Muscle layer of duodenum (tissue), 2 donors: ENCODE measurements around the gene GGA1.
"Not testable (repeated sequence)": the region's sequence is repeated elsewhere in the genome, so short reads cannot be mapped to it uniquely, and the experiment has no call there.

ENCODE experiments used
- H3K27ac ChIP-seq: one replicate; pipeline ENCODE4 v1.7.0; 2013; ENCODE audit warnings: mild to moderate bottlenecking, low read length
- H3K27me3 ChIP-seq: one replicate; pipeline ENCODE4 v1.7.0; 2013; ENCODE audit warnings: low read depth, mild to moderate bottlenecking, control low read depth, low read length
- H3K36me3 ChIP-seq, 2 donors: one replicate each; pipeline ENCODE4 v1.7.0; 2013; ENCODE audit warnings: low read length in 2 of 2, control low read depth in 1 of 2, mild to moderate bottlenecking in 1 of 2; ENCODE audit not compliant: insufficient read depth in 2 of 2, control insufficient read depth in 1 of 2
- H3K4me1 ChIP-seq, 2 donors: one replicate each; pipeline ENCODE4 v1.7.0; 2013; ENCODE audit warnings: low read length in 2 of 2, mild to moderate bottlenecking in 2 of 2, control low read depth in 1 of 2, moderate library complexity in 1 of 2; ENCODE audit not compliant: insufficient read depth in 2 of 2, control insufficient read depth in 1 of 2
- H3K4me3 ChIP-seq, 2 donors: one replicate each; pipeline ENCODE4 v1.7.0; 2013; ENCODE audit warnings: low read length in 2 of 2, low read depth in 1 of 2, mild to moderate bottlenecking in 1 of 2
- H3K9me3 ChIP-seq, 2 donors: one replicate each; pipeline ENCODE4 v1.7.0; 2013; ENCODE audit warnings: low read length in 2 of 2, control low read depth in 1 of 2, mild to moderate bottlenecking in 1 of 2; ENCODE audit not compliant: control insufficient read depth in 1 of 2
- donor health status: healthy.

Gene GGA1

GRCh38 chr22:37647317-37647716 lies 38.7 kb downstream of the GGA1 start:
- peaks cover 4 to 18% of the 10 kb centered on the region in 2 donors for H3K36me3 ChIP-seq
- H3K9me3 ChIP-seq, result no peaks in the 10 kb centered on the region
- no peak overlapping the region for H3K27ac ChIP-seq
- H3K27me3 ChIP-seq, result no peaks in the 10 kb centered on the region
- H3K4me1 ChIP-seq, result peaks cover 0 to 7% of the 10 kb centered on the region in 2 donors
- H3K4me3 ChIP-seq, result no peak overlapping the region

DNA sequence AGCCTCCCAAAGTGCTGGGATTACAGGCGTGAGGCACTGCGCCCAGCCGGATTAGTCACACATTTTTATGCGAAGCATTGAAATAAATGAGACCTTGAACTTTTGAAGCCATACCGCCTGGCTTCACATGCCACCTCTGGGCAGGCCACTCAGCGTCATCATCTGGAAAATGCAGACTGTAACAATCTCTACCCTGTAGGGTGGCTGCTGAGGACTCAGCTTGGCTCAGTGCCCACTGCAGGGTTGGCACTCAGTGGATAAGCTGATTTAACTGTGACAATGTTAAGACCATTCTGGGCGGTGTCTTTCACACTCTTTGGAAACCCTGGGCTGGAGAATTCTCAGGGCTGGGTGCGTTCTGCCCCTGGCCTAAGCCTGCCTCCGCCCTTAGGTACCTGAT lies 39.3 kb downstream of the GGA1 start:
- peaks cover 4 to 18% of the 10 kb centered on the region in 2 donors for H3K36me3 ChIP-seq
- H3K4me1 ChIP-seq, result peaks cover 0 to 7% of the 10 kb centered on the region in 2 donors
- no peak overlapping the region for H3K27ac ChIP-seq
- H3K27me3 ChIP-seq, result no peaks in the 10 kb centered on the region
- H3K9me3 ChIP-seq, result no peaks in the 10 kb centered on the region
- no peak overlapping the region for H3K4me3 ChIP-seq

- Histone ChIP-seq H3K27ac (no peak overlapping the region), H3K36me3 (peaks cover 0 to 16% of the 10 kb centered on the region in 2 donors), H3K4me3 (no peak overlapping the region), H3K27me3 (no peaks in the 10 kb centered on the region), H3K9me3 (no peaks in the 10 kb centered on the region), H3K4me1 (no peaks in the 10 kb centered on the region)
These were observed 42.0 kb downstream of the GGA1 start for GRCh38 chr22:37650463-37651136.

DNA sequence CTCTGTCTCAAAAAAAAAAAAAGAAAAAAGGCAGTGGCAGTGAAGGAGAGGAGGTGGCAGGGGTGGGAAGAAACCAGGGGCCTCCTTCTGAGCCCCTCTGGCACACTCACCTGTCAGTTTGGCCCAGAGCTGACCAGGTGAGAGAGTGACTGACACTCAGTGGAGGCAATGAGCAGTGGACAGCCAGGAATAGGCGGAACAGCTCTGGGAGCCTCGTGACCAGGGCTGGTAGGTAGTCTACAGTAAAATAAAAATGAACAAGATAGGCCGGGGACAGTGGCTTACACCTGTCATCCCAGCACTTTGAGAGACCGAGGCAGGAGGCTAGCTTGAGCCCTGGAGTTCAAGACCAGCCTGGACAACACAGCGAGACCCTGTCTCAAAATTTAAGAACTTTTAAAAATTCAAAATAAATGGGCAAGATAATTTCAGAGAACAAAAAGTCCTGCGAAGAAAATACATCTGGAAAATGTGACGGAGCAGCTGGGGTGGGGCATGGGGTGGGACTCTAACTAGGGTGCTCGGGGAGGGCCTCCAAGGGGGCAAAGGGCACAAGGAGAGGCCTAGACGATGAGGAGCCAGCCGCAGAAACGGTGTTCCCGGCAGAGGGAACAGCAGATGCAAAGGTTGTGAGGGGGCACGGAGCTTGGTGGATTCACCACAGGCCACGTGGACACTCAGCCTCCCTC lies 46.1 kb downstream of the GGA1 start:
- Histone ChIP-seq H3K36me3 (peaks cover 0 to 15% of the 10 kb centered on the region in 2 donors), H3K4me3 (no peak overlapping the region), H3K27me3 (no peaks in the 10 kb centered on the region), H3K27ac (peak overlapping the region; percentile 81), H3K9me3 (no peaks in the 10 kb centered on the region), H3K4me1 (peaks cover 8 to 12% of the 10 kb centered on the region in 2 donors)

DNA sequence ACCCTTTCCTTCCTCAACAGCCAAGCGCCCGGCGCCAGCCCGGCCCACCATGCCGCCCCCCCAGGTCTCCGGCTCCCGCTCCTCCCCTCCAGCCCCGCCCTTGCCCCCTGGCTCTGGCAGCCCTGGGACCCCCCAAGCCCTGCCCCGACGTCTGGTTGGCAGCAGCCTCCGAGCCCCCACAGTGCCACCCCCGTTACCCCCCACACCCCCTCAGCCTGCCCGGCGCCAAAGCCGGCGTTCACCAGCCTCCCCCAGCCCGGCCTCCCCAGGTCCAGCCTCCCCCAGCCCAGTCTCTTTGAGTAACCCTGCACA lies 46.6 kb downstream of the GGA1 start:
- peaks cover 13 to 17% of the 10 kb centered on the region in 2 donors for H3K4me1 ChIP-seq
- H3K9me3 ChIP-seq, result no peaks in the 10 kb centered on the region
- H3K27me3 ChIP-seq, result no peaks in the 10 kb centered on the region
- H3K36me3 ChIP-seq, result peaks cover 0 to 15% of the 10 kb centered on the region in 2 donors
- no peak overlapping the region for H3K27ac ChIP-seq
- no peak overlapping the region for H3K4me3 ChIP-seq

DNA sequence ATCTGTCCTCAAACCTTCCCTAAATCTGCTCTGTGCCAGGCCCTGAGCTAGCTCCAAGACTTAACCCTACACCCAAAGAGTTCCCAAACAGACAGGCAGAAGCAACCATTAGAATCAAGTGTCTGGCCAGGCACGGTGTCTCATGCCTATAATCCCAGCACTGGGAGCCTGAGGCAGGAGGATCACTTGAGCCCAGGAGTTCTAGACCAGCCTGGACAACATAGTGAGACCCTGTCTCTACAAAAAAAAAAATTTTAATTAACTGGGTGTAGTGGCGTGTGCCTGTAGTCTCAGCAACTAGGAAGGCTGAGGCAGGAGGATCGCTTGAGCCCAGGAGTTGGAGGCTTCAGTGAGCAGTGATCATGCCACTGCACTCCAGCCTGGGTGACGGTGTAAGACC lies 47.9 kb downstream of the GGA1 start:
- not testable (repeated sequence) for H3K36me3 ChIP-seq, H3K9me3 ChIP-seq, H3K27ac ChIP-seq, H3K27me3 ChIP-seq, H3K4me3 ChIP-seq
- H3K4me1 ChIP-seq, result peaks cover 26 to 31% of the 10 kb centered on the region in 2 donors

DNA sequence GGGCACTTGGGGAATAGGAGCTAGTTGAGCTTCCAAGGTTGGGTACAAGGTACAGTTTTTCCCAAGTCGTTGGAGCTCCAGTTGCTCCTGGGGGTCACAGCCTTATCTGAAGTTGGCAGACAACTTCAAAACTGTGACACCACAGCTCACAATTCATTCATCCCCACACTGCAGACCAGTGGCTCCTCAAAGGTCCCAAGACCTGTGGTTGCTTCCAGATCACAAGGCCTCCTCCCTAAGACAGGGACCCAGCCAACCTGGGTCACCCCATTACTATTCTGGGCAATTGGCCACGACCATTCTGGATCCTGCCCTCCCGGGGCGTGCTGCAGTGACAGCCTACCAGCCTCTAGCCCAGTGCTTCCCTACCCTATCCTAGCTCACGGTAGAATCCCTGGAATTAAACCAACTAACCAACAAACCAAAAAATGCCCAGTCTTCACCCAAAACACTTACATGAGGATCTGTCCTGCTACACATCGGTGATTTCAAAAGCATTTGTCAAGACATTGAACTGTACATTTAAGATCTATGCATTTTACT lies 49.0 kb downstream of the GGA1 start:
- no peaks in the 10 kb centered on the region for H3K9me3 ChIP-seq
- no peaks in the 10 kb centered on the region for H3K27me3 ChIP-seq
- peak overlapping the region; percentile 58 to 81 for H3K4me3 ChIP-seq
- H3K27ac ChIP-seq, result peak overlapping the region; percentile 92
- H3K4me1 ChIP-seq, result peaks cover 32% of the 10 kb centered on the region in 2 donors
- H3K36me3 ChIP-seq, result no peaks in the 10 kb centered on the region

- no peaks in the 10 kb centered on the region for H3K36me3 ChIP-seq
- H3K27me3 ChIP-seq, result no peaks in the 10 kb centered on the region
- peaks cover 32 to 33% of the 10 kb centered on the region in 2 donors for H3K4me1 ChIP-seq
- no peaks in the 10 kb centered on the region for H3K9me3 ChIP-seq
- H3K4me3 ChIP-seq, result peak within 1 kb of the TSS; percentile 72 to 81
- H3K27ac ChIP-seq, result peak within 1 kb of the TSS; percentile 92
These were observed 49.8 kb downstream of the GGA1 start, which contains the start of gene PDXP for GRCh38 chr22:37658133-37659065. TSS of gene PDXP (plus strand) at chr22:37658723. CDS start at chr22:37658783, 60 bp downstream.

- Histone ChIP-seq H3K36me3 (no peaks in the 10 kb centered on the region), H3K4me1 (peaks cover 32 to 37% of the 10 kb centered on the region in 2 donors), H3K27me3 (no peaks in the 10 kb centered on the region), H3K27ac (no peak overlapping the region), H3K4me3 (peak overlapping the region; percentile 57 to 72), H3K9me3 (no peaks in the 10 kb centered on the region)
These were observed 50.6 kb downstream of the GGA1 start for GRCh38 chr22:37659066-37659896.

DNA sequence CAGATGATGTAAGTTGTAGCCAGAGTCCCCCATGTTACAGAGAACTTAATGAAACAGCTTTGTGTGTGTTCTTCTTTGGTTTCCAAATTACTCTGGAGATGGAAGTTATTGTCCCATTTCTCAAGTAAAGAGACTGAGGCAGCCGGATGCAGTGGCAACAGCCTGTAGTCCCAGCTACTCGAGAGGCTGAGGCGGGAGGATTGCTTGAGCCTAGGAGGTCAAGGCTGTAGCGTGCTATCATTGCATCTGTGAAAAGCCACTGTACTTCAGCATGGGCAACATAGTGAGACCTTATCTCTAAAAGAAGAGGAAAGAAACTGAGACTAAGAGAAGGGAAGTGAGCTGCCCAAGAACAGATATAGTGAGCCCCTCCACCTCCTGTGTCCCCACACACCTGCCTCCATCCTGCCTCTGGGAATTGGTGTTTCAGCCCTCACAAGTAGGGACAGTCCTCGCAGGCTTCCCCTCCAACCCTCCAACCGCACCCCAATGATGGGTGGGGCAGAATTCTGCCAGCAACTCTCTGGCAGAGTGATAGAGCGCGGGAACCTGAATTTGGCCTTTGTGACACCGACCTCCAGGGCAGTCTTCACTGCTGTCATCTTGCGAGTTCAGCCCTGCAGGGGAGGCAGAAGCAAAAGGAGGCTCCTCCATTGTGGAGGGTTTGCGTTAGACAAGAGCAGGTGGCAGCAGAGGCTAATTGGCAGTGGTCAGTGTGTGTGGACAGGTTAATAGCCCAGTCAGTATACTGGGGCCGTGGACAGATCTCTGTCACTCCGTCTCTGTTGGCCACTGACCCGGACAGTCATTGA lies 51.5 kb downstream of the GGA1 start:
- H3K9me3 ChIP-seq, result no peaks in the 10 kb centered on the region
- no peaks in the 10 kb centered on the region for H3K27me3 ChIP-seq
- H3K27ac ChIP-seq, result peak overlapping the region; percentile 34
- peaks cover 32 to 44% of the 10 kb centered on the region in 2 donors for H3K4me1 ChIP-seq
- H3K4me3 ChIP-seq, result peak overlapping the region; percentile 57 to 72
- no peaks in the 10 kb centered on the region for H3K36me3 ChIP-seq
